Measurements from ENCODE around the gene SYT9.

Gene SYT9

DNA sequence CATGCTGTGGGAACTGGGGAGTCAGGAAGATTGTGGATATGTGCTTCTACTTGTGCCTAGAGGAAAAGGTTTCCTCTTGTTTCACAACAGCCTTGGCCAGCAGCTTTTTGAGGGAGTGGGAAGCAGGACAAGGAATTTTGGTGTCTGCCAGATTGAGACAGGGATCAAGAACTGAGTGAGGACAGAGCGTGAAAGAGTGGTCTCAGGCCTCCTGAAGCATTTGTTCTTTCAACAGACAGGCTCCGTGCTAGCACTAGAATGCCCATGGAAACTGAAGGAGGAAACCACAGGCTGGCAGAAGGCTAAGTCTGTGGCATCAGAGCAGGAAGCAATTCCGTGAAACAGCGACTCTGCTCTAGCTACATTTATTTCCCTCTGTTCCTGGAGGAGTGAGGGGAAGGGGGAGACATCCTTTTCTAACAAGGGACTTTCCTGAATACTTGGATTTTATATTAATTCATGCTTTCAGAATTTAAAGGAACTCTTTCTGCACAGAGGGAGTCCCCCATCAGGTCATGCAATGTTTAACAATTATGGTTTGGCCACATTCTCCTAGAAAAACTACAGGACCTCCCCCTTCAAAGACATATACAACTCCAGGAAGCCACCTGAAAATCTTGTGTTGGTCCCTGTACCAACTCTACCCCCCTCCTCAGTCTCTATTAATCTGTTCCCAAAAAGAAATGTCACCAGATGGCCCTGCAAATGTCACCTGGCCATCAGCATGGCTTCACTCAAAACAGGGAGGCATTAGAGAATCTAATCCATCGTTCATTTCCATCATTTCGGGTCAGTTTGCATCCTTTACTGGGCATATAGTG lies 96.1 kb downstream of the SYT9 start:
- no peak for DNase-seq

DNA sequence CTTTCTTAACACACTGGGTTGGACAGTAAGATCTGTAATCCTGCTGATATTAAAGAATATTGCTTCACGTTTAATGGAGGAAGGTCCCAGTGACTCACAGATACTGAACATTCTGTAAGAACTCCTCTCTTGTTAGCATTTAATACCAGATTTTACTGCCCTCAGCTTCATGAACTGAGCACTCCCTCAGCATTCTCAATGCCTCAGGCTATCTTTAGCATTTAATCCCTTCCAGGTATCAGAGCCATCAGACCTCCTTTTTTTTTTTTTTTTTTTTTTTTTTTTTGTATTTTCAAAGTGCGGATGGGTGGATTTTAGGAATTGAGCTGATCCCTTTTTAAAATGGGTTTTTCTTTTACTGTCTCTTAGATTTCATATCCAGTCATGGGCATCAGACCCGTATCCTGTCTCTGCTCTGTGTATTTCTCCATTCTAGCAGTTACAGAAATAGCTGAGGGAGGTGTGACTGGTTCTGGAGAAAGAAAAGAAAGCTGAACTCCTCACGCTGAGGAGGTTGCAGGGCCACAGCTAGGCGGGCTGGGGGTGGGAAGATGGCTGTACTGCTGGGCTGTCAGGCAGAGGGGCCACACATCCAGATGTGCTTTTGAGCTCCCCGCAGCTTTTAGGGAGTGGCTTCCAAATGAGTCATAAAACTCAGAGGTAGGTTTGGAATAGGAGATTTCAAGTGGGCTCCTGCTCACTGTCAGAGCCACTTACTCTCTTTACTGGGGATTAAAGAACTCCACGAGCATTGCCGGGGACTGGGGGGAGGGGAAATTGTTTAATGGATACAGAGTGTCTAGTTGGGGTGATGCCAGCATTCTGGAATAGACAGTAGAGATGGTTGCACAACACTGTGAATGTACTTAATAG lies 97.0 kb downstream of the SYT9 start:
- DNase-seq: no peak

DNA sequence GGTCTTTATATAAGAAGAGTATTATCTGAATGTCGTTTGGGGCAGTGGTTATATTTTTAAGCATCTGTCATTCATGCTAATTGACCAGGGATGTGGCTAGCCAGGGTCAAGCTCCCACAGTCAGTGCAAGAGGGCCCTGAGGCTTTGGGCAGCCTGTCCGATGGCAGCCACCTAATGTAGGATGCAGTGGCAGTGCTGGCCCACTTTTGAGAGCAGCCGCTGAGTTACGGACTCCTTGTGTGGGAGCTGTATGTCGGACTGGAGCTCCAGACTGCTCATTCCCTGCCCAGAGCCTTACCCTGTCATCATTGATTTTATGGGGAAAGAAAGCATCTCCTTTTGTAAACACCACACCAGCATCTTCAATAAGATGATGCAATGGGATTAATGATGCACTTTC lies 99.5 kb downstream of the SYT9 start:
- no peak for DNase-seq

DNA sequence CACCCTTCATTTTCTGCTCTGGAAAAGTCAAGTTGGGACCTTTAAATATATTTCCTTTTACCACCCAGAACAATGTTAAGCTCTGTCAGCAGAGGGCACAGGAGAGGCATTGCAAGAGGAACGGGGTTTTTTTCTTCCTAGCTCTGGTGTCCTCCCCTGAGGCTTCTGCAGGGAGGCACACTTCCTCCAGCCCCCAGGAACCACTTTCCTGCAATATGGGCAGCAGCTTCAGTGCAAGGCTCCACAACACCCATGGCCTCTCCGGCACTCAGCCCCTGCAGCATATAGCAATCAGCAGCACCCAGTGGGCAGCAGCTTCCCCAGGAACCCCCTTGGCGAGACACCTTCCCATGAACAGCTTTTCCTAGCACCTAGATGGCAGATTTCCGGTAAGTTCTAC lies 101.4 kb downstream of the SYT9 start:
- DNase-seq: no peak

- DNase-seq: no peak
These were observed 113.0 kb downstream of the SYT9 start for GRCh38 chr11:7364660-7365059.

- DNase-seq: no peak
These were observed 116.1 kb downstream of the SYT9 start for GRCh38 chr11:7367803-7368202.

DNA sequence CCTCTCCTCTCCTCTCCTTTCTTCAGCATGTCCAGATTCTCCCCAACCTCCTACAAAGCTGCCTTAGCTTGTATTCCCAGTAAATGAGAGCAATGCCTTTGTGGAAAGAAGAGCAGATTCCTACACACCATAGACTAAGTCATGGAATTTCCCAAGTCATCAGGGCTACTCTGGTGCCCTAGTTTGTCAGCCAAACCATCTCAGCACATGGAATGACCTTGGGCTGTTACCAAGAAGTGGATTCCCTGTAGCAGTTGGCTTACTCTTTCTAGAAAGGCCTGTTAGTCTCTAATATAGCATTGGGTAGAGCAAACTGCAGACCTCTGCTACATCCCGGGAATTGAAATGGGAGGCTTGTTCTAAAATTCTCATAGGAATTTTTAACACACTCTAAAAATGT lies 124.7 kb downstream of the SYT9 start:
- DNase-seq: no peak

DNA sequence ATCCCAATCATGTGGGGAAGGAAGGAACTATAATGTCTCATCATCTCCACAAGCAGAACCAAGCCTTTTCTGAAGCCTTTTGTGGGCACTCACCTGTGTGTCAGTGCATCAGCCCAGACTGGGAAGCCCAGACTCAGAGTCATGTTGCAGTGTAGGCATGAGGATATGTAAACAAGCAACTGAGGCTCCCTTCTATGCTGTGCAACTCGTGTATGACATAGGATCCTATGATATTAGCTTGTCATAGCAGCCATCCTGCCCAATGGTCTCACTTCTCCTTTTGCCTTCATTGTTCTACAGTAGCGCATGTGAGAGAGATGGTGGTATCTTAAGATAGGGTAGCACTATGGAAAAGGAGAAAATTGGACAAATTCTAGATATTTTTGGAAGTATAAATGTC lies 130.2 kb downstream of the SYT9 start:
- DNase-seq: no peak

DNA sequence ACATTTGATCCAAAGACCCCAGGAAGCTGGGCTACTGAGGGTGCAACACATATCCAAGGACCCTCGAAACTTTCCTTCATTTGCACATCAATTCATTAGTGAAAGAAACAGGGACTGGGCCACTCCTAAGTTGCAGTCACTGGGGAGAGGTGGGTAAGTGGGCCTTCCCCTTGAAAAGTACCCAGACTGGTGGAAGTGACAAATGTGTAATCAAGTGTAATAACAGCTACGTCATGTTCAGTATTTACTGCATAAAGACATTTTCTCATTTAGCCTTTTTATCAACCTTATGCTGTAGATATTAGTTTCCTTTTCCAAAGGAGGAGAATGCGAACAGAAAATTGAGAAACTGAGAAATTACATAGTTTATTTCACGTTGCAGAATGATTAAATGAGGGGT lies 131.7 kb downstream of the SYT9 start:
- no peak for DNase-seq

DNA sequence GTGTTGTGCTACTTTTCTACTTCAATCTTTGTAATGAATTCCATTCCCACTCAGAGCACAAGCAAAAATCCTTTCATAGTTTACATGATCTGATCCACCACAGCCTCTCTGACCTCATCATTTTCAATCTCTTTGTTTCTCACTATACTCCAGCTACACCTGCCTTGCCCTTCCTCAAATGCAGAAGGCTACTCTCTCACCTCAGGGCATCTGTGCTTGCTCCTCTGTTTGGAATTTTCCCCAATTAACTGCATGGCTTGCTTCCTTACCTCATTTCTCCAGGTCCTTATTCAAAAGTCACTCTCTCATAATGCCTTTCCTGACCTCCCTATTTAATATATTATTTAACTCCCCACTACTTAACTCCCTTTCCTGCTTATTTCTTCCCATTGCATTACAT lies 133.0 kb downstream of the SYT9 start:
- DNase-seq: no peak

GRCh38 chr11:7385532-7385931 lies 133.8 kb downstream of the SYT9 start:
- DNase-seq: no peak

DNA sequence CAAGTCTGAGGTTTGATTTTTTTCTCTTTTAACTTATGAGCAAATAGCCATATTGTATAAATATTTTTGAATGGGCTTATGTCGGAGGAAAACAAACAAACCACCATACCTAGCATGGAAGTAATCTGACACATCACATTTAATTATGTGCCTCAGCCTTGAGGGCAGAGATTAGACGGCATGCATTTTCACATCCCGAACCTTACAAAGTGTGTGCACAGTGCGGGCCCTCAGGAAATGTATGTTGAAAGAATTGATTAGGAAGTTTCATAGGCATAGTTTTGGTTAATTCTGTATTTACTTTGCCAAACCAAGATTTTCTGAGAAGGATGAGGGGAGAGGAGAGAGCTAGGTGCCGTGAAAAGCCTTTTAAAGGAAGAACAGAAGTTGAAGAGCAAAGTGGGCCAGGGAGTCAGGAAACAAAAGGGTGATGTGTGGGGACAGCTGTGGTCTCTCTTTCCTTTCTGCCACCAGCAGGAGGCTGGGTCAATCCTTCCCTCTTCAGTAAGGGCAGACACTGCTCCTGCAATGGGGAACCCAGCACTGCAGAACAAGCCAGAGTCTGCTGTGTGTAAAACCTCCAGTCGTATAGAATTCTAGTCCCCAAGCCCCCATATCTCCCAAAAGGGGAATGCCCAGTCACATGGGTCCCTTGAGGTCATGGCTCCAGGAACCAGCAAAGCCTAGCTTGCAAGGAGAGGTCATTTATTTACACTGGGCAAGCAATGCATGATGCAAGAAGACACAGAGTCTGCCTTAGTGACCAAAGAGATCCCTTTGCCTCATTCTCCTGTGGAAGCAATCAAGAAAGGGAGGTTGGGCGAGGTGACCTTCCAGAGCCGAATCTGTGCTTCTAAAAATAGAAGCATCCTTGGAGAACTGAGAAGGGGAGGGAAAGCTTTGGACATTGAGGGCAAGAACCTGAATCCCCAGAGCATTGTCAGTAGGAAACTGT lies 162.5 kb downstream of the SYT9 start:
- DNase-seq: no peak

DNA sequence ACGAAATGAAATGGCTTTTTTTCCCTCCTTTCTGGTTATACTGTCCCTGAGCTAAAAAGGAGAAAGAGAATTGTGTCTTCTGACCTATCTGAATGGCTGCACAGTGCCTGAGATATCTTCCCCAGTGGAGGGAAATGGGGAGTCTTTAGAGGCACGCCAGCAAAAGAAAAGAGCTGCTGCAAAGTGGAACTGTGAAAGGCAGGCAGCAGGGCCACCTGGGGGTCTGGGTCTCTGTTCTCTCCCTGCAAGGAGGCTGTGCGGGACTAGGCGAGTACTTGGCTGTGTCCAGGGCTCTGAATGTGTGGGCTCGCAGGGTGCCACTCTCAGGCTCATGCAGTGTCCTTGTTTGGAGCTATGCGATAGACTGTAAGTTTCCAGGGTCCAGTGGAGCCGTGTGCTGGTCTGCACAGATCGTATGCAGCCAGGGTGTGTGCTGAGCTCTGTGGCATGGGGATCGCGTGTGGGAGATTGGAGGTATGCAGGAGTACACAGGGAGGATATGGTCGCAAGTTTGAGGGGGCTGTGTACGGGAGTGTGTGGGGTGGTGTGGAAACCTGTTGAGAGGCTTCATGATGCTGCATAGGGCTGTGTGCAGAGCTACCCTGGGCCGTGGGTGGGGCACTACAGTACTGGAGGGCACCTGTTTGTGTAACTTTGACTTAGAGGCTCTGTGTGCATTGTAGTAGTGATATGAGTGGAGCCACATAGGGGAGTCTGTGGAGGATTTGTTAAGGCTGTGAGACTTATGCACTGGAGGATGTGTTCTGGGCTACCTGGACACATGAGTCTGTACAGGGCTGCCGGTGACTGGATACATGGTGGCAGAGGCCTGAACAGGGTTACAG lies 163.5 kb downstream of the SYT9 start:
- DNase-seq: no peak

GRCh38 chr11:7416080-7416479 lies 164.4 kb downstream of the SYT9 start:
- no peak for DNase-seq

- DNase-seq: no peak
These were observed 165.6 kb downstream of the SYT9 start for GRCh38 chr11:7417328-7417727.

GRCh38 chr11:7418061-7418460 lies 166.4 kb downstream of the SYT9 start:
- no peak for DNase-seq

DNA sequence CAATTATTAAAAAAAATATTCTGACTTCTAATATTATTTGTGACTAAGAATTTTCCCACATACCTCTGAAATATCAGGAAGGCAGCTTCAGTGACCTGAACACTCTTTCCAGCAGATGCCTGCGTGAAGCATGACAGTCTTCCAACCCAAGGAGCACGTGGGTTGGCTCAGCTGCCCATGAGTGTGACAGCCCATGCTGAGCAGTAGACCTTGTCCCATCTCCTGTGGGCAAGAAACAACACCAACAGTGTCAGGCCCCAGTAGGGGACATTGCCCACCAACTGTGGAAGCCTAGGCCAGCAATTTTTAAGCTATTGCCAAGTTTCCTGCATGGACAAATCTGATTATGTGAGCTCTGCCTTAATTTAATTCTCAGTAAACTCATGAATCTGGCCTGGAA lies 167.2 kb downstream of the SYT9 start:
- DNase-seq: no peak

DNA sequence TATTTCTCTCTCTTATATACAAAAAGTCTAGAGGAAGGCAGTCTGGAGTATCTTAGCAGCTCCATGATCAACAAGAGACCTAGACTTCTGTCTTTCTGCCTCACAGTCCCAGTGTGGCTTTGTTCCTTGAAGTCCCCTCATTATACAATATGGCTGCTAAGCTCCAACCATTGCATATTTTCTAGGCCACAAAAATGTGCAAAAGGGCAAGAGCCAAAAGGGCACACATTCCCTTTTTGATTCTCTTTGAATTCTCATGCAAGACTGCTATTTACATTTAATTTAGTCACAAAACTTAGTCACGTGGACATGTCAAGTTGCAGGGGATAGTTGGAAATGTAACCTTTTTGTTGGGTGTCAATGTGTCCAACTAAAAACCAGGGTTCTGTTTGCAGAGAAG lies 169.4 kb downstream of the SYT9 start:
- no peak for DNase-seq

DNA sequence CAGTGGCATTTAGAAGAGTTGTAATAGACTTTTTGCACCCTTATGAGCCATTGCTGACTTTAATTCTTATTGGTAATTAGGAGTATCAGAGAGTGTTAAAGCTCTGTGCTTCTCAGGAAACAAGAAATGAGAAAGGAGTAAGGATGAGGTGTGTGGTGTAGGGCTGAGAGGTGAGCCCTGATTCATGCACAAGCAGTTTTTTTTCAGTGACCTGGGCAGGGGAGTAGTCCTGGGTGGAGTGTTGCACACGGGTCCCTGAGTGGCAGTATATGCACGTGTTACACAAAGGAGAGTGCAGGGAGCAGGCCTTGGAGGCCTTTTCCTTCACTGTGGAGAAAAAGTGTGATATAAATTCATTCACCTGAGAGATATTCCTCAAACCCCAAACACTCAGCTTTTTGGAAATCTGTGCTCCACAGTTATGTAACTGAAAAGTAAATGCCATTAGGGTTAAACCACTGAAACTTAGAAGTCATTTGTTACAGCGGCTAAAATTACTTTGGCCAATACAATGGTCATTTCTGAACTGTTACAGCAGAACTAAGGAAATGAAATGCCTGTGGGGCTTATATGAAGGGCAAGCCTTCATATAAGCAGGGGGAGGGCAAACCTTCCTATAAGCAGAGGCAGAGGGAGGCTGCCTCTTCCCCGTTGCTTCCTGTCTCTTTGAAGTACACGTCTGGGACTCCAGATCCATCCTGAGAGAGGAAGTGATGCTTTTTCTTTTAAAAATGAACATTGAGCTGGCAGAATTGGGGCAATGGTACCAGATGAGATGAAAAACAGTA lies 171.0 kb downstream of the SYT9 start:
- DNase-seq: no peak

DNA sequence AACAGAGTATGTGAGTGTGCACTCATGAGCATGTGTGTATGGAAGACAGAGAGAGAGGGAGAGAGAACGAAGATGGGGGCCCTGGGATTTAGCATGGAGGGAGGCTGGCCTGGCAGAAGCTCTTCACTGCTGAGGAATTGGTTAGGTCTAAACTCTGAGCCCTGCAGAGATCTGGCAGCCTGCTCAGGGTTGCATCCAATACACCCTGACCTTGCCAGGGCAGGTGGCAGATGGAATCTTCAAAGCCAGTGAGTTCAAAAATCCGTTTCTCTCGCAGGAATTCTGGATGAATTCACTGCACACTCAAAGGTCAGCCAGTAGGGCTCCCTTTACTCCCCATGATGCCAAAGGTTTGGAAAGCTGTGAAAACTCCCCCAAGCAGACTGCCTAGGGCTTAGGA lies 172.2 kb downstream of the SYT9 start:
- no peak for DNase-seq

DNA sequence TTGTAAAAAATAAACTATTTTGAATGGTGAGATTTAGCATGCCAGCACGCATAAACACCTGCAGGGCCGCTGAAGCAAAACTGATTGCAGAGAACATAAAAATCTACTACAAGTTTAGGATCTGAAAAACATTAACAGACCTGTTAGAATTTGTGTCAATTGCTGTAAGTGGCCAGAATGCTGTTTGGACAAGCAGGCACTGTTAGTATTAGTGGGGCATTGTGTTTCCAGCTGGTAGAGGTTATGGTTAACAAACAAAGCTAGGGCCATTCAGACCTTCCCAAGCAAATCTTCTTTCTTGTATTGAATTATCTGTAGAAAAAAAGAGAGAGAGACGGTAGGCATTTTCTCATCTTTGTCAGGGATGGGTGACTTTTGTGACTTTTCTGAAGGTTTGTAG lies 176.0 kb downstream of the SYT9 start:
- DNase-seq: no peak

Data from GF-D8 (cell line).